Measurements from ENCODE around the gene SNTG2. TPM values are rescaled to one million over a fixed set of nuclear protein-coding genes. Genes with fewer than 3 reads are reported as not detected.

SNTG2 gene
- total and polyA plus RNA-seq, 10 of the 15 experiments (the other 5 are each of a cell fraction or from before 2014, with no cell fraction given) = not detected

DNA sequence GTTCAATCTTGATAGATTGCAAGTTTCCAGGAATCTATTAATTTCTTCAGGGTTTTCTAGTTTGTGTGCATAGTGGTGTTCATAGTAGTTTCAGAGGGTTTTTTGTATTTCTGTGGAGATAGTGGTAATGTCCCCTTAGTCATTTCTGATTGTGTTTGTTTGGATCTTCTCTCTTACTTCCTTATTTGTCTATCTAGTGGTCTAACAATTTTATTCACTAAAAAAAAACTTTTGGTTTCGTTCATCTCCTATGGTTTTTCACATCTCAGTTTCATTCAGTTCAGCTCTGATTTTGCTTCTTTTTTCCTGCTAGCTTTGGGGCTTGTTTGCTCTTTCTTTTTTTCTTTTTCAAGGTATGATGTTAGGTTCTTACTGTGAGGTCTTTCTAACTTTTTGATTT is 94.5 kb downstream of the SNTG2 start (continued):
- TF ChIP-seq, protein P1, sequence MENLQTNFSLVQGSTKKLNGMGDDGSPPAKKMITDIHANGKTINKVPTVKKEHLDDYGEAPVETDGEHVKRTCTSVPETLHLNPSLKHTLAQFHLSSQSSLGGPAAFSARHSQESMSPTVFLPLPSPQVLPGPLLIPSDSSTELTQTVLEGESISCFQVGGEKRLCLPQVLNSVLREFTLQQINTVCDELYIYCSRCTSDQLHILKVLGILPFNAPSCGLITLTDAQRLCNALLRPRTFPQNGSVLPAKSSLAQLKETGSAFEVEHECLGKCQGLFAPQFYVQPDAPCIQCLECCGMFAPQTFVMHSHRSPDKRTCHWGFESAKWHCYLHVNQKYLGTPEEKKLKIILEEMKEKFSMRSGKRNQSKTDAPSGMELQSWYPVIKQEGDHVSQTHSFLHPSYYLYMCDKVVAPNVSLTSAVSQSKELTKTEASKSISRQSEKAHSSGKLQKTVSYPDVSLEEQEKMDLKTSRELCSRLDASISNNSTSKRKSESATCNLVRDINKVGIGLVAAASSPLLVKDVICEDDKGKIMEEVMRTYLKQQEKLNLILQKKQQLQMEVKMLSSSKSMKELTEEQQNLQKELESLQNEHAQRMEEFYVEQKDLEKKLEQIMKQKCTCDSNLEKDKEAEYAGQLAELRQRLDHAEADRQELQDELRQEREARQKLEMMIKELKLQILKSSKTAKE (IDR thresholded peaks at IDR 0.05; ENCODE audit: low read depth, poor library complexity, severe bottlenecking) = no peak
- TF ChIP-seq RCOR1 (conservative IDR thresholded peaks at IDR 0.05; ENCODE audit: low read depth, low read length) = no peak
- TF ChIP-seq, protein P2, sequence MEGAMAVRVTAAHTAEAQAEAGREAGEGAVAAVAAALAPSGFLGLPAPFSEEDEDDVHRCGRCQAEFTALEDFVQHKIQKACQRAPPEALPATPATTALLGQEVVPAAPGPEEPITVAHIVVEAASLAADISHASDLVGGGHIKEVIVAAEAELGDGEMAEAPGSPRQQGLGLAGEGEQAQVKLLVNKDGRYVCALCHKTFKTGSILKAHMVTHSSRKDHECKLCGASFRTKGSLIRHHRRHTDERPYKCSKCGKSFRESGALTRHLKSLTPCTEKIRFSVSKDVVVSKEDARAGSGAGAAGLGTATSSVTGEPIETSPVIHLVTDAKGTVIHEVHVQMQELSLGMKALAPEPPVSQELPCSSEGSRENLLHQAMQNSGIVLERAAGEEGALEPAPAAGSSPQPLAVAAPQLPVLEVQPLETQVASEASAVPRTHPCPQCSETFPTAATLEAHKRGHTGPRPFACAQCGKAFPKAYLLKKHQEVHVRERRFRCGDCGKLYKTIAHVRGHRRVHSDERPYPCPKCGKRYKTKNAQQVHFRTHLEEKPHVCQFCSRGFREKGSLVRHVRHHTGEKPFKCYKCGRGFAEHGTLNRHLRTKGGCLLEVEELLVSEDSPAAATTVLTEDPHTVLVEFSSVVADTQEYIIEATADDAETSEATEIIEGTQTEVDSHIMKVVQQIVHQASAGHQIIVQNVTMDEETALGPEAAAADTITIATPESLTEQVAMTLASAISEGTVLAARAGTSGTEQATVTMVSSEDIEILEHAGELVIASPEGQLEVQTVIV (IDR thresholded peaks at IDR 0.05; ENCODE audit: borderline replicate concordance, partially characterized antibody) = no peak

DNA sequence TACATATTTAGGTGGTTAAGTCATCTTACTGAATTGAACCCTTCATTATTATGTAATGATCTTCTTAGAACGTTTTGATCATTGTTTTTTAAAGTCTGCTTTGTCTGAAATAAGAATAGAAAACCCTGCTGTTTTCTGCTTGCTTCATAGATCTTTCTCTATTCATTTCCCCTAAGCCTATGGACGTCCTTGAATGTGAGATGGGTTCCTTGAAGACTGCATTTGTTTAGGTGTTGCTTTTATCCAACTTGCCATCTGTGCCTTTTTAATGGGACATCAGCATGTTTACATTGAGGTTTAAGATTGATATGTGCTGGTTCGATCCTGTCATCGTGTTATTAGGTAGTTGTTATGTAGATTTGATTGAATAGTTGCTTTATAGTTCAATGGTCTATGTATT is 95.4 kb downstream of the SNTG2 start:
- ChIA-PET CTCF (no interaction called here), SMC1A (ENCODE audit: uncharacterized antibody, unreplicated experiment) (no interaction called here), POLR2A (no interaction called here), RAD21 (ENCODE audit: unreplicated experiment) (no interaction called here)
- intact Hi-C loops (cut with micrococcal nuclease; ENCODE audit: unreplicated experiment) (no loop called here), in situ Hi-C loops (cut with MboI) (no loop called here)
- no peak overlapping the region for H3K27ac ChIP-seq (ENCODE audit: control insufficient read depth, insufficient read depth)
- FAIRE-seq = no peak
- no peak overlapping the region for H3K4me2 ChIP-seq (ENCODE audit: control insufficient read depth, insufficient read depth)
- BruUV-seq (replicated peaks) = no TSS peak
- H3K4me1 ChIP-seq (ENCODE audit: control insufficient read depth, insufficient read depth, low read length) = no peaks in the 10 kb centered on the region
- no peak for ATAC-seq
- no peaks in the 10 kb centered on the region for H3K27me3 ChIP-seq (replicated peaks in 1 of 2; ENCODE audit: control insufficient read depth in 2 of 2, insufficient read depth in 2 of 2, low read length in 1 of 2)
- no peak overlapping the region for H3K4me3 ChIP-seq
- H3K9ac ChIP-seq (ENCODE audit: control insufficient read depth, insufficient read depth, low read length) = no peak overlapping the region
- no peaks in the 10 kb centered on the region for H3K36me3 ChIP-seq (ENCODE audit: control insufficient read depth in 2 of 2, insufficient read depth in 2 of 2, low read length in 1 of 2)
- peaks cover 3% of the 10 kb centered on the region; the same call in 2 of the 3 replicates for H3K9me3 ChIP-seq (replicated peaks; ENCODE audit: control insufficient read depth, insufficient read depth, low read length)
- no peak for DNase-seq (ENCODE audit: low read depth, low spot score)
- H4K20me1 ChIP-seq (ENCODE audit: control insufficient read depth, insufficient read depth) = no peaks in the 10 kb centered on the region
- no peak overlapping the region for H2AFZ ChIP-seq (ENCODE audit: control insufficient read depth, low read depth, low read length)
- WGBS (ENCODE audit: insufficient coverage, insufficient replicate concordance, low lambda C conversion rate, missing lambda C conversion rate) = 3% methylated on average over 4 of the region's 4 CpGs
- no peaks in the 10 kb centered on the region for H3K79me2 ChIP-seq (ENCODE audit: control insufficient read depth, insufficient read depth, low read length)
- TF ChIP-seq HDGF (IDR thresholded peaks at IDR 0.05) = no peak
- TF ChIP-seq, protein P3, sequence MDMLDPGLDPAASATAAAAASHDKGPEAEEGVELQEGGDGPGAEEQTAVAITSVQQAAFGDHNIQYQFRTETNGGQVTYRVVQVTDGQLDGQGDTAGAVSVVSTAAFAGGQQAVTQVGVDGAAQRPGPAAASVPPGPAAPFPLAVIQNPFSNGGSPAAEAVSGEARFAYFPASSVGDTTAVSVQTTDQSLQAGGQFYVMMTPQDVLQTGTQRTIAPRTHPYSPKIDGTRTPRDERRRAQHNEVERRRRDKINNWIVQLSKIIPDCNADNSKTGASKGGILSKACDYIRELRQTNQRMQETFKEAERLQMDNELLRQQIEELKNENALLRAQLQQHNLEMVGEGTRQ (IDR thresholded peaks at IDR 0.05; ENCODE audit: borderline replicate concordance, low read depth, low read length) = no peak
- no peak for TF ChIP-seq SMC3 (IDR thresholded peaks at IDR 0.05; ENCODE audit: borderline replicate concordance, low read length)
- no peak for TF ChIP-seq IKZF2 (IDR thresholded peaks at IDR 0.05)
- no peak for TF ChIP-seq MTA3 (IDR thresholded peaks at IDR 0.05; ENCODE audit: borderline replicate concordance, low read length)
- TF ChIP-seq ZSCAN29 (IDR thresholded peaks at IDR 0.05) = no peak
- TF ChIP-seq SMARCA5 (IDR thresholded peaks at IDR 0.05) = no peak
- TF ChIP-seq SPI1 (IDR thresholded peaks at IDR 0.05; ENCODE audit: borderline replicate concordance, insufficient read depth, low read depth, low read length) = no peak
- TF ChIP-seq ZBED1 (IDR thresholded peaks at IDR 0.05; ENCODE audit: borderline replicate concordance) = no peak
- no peak for TF ChIP-seq GATAD2B (conservative IDR thresholded peaks at IDR 0.05; ENCODE audit: low read depth)
- TF ChIP-seq, protein P4, sequence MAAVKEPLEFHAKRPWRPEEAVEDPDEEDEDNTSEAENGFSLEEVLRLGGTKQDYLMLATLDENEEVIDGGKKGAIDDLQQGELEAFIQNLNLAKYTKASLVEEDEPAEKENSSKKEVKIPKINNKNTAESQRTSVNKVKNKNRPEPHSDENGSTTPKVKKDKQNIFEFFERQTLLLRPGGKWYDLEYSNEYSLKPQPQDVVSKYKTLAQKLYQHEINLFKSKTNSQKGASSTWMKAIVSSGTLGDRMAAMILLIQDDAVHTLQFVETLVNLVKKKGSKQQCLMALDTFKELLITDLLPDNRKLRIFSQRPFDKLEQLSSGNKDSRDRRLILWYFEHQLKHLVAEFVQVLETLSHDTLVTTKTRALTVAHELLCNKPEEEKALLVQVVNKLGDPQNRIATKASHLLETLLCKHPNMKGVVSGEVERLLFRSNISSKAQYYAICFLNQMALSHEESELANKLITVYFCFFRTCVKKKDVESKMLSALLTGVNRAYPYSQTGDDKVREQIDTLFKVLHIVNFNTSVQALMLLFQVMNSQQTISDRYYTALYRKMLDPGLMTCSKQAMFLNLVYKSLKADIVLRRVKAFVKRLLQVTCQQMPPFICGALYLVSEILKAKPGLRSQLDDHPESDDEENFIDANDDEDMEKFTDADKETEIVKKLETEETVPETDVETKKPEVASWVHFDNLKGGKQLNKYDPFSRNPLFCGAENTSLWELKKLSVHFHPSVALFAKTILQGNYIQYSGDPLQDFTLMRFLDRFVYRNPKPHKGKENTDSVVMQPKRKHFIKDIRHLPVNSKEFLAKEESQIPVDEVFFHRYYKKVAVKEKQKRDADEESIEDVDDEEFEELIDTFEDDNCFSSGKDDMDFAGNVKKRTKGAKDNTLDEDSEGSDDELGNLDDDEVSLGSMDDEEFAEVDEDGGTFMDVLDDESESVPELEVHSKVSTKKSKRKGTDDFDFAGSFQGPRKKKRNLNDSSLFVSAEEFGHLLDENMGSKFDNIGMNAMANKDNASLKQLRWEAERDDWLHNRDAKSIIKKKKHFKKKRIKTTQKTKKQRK (IDR thresholded peaks at IDR 0.05; ENCODE audit: low read depth, low read length) = no peak
- TF ChIP-seq MEF2B (IDR thresholded peaks at IDR 0.05; ENCODE audit: partially characterized antibody, poor library complexity, severe bottlenecking) = no peak
- no peak for TF ChIP-seq SMAD5 (IDR thresholded peaks at IDR 0.05; ENCODE audit: low read depth)
